Measurements from ENCODE around the gene KTN1.

The KTN1 gene

GRCh38 chr14:55572578-55572977, 7.4 kb upstream of the KTN1 start:
- peak; percentile 82 for DNase-seq

- no peak for DNase-seq
These were observed 5.0 kb upstream of the KTN1 start for GRCh38 chr14:55574988-55575387.

- no peak for DNase-seq
These were observed 2.8 kb upstream of the KTN1 start for GRCh38 chr14:55577229-55577628.

GRCh38 chr14:55578511-55578910, 1.5 kb upstream of the KTN1 start:
- no peak for DNase-seq

- DNase-seq: no peak
These were observed 699 bp downstream of the KTN1 start for GRCh38 chr14:55580470-55581341.

- no peak for DNase-seq
These were observed 1.4 kb downstream of the KTN1 start for GRCh38 chr14:55581342-55581771.

GRCh38 chr14:55582746-55583145, 2.7 kb downstream of the KTN1 start:
- no peak for DNase-seq

- no peak for DNase-seq
These were observed 4.0 kb downstream of the KTN1 start for GRCh38 chr14:55583942-55584468.

GRCh38 chr14:55585854-55586253, 5.8 kb downstream of the KTN1 start:
- no peak for DNase-seq

GRCh38 chr14:55586411-55586810, 6.4 kb downstream of the KTN1 start:
- no peak for DNase-seq

GRCh38 chr14:55587847-55588246, 7.8 kb downstream of the KTN1 start:
- no peak for DNase-seq

GRCh38 chr14:55588259-55588699, 8.3 kb downstream of the KTN1 start:
- DNase-seq: no peak

- DNase-seq: no peak
These were observed 9.2 kb downstream of the KTN1 start for GRCh38 chr14:55589171-55589570.

- no peak for DNase-seq
These were observed 12.4 kb downstream of the KTN1 start for GRCh38 chr14:55592436-55592835.

- no peak for DNase-seq
These were observed 13.7 kb downstream of the KTN1 start for GRCh38 chr14:55593698-55594097.

GRCh38 chr14:55599250-55599879, 19.4 kb downstream of the KTN1 start:
- no peak for DNase-seq

- DNase-seq: no peak
These were observed 21.0 kb downstream of the KTN1 start for GRCh38 chr14:55600784-55601561.

- DNase-seq: no peak
These were observed 23.5 kb downstream of the KTN1 start for GRCh38 chr14:55603401-55603953.

- DNase-seq: no peak
These were observed 24.5 kb downstream of the KTN1 start for GRCh38 chr14:55604488-55604887.

- DNase-seq: no peak
These were observed 25.0 kb downstream of the KTN1 start for GRCh38 chr14:55604900-55605418.

GRCh38 chr14:55605793-55606192, 25.8 kb downstream of the KTN1 start:
- DNase-seq: no peak

GRCh38 chr14:55607386-55607785, 27.4 kb downstream of the KTN1 start:
- DNase-seq: no peak

- DNase-seq: no peak
These were observed 29.7 kb downstream of the KTN1 start for GRCh38 chr14:55609681-55610080.

Data from NCI-H1105 (cell line).